Measurements from ENCODE around the gene CACNA1H. TPM values are rescaled to one million over a fixed set of nuclear protein-coding genes. Genes with fewer than 3 reads are reported as not detected.
"Not testable (repeated sequence)": the region's sequence is repeated elsewhere in the genome, so short reads cannot be mapped to it uniquely, and the experiment has no call there.

Gene CACNA1H
- total RNA-seq, 2 donors from 2014 or later = 0.48 to 0.79 TPM

GRCh38 chr16:1194665-1195392 lies 41.9 kb downstream of the CACNA1H start:
- peak in 1 of 2 donors; percentile 53 for ATAC-seq (replicated peaks in 1 of 2)

GRCh38 chr16:1195393-1195666 lies 42.4 kb downstream of the CACNA1H start:
- no peak for DNase-seq
- no peak overlapping the region for H3K27ac Mint-ChIP-seq
- no peaks in the 10 kb centered on the region for H3K4me1 Mint-ChIP-seq (ENCODE audit: low read depth)
- H3K36me3 Mint-ChIP-seq (ENCODE audit: insufficient read depth in 2 of 2) = no peaks in the 10 kb centered on the region
- H3K27me3 Mint-ChIP-seq (ENCODE audit: low read depth) = no peaks in the 10 kb centered on the region
- H3K9me3 Mint-ChIP-seq = peaks cover 0 to 2% of the 10 kb centered on the region in 2 donors
- ATAC-seq (replicated peaks in 1 of 2) = no peak
- H3K4me3 Mint-ChIP-seq = no peak overlapping the region

More at GRCh38 chr16:1194665-1195392, 41.9 kb downstream of the CACNA1H start:
- Mint-ChIP-seq H3K4me1 (ENCODE audit: low read depth) (no peaks in the 10 kb centered on the region), H3K27ac (no peak overlapping the region), H3K36me3 (ENCODE audit: insufficient read depth in 2 of 2) (no peaks in the 10 kb centered on the region), H3K4me3 (no peak overlapping the region), H3K9me3 (peaks cover 0 to 2% of the 10 kb centered on the region in 2 donors), H3K27me3 (ENCODE audit: low read depth) (no peaks in the 10 kb centered on the region)
- peak; percentile 33 to 34 for DNase-seq

GRCh38 chr16:1196494-1196893 lies 43.6 kb downstream of the CACNA1H start:
- Mint-ChIP-seq H3K27ac (no peak overlapping the region), H3K4me1 (ENCODE audit: low read depth) (no peaks in the 10 kb centered on the region), H3K4me3 (no peak overlapping the region), H3K27me3 (ENCODE audit: low read depth) (no peaks in the 10 kb centered on the region), H3K9me3 (peaks cover 0 to 2% of the 10 kb centered on the region in 2 donors), H3K36me3 (ENCODE audit: insufficient read depth in 2 of 2) (no peaks in the 10 kb centered on the region)
- no peak for DNase-seq
- ATAC-seq (replicated peaks in 1 of 2) = no peak

GRCh38 chr16:1197237-1197866 lies 44.4 kb downstream of the CACNA1H start:
- H3K36me3 Mint-ChIP-seq (ENCODE audit: insufficient read depth in 2 of 2) = no peaks in the 10 kb centered on the region
- peaks cover 0 to 2% of the 10 kb centered on the region in 2 donors for H3K9me3 Mint-ChIP-seq
- no peaks in the 10 kb centered on the region for H3K27me3 Mint-ChIP-seq (ENCODE audit: low read depth)
- DNase-seq = no peak
- ATAC-seq (replicated peaks in 1 of 2) = no peak
- H3K4me1 Mint-ChIP-seq (ENCODE audit: low read depth) = no peaks in the 10 kb centered on the region
- no peak overlapping the region for H3K4me3 Mint-ChIP-seq
- H3K27ac Mint-ChIP-seq = no peak overlapping the region

GRCh38 chr16:1198194-1198593 lies 45.3 kb downstream of the CACNA1H start:
- H3K4me3 Mint-ChIP-seq = no peak overlapping the region
- DNase-seq (no peak), ATAC-seq (replicated peaks in 1 of 2) (no peak)
- H3K9me3 Mint-ChIP-seq = peaks cover 0 to 2% of the 10 kb centered on the region in 2 donors
- no peaks in the 10 kb centered on the region for H3K36me3 Mint-ChIP-seq (ENCODE audit: insufficient read depth in 2 of 2)
- H3K27ac Mint-ChIP-seq = no peak overlapping the region
- no peaks in the 10 kb centered on the region for H3K4me1 Mint-ChIP-seq (ENCODE audit: low read depth)
- H3K27me3 Mint-ChIP-seq (ENCODE audit: low read depth) = no peaks in the 10 kb centered on the region

GRCh38 chr16:1198671-1199346 lies 45.9 kb downstream of the CACNA1H start:
- DNase-seq = peak in 1 of 2 donors; percentile 9
- not testable (repeated sequence) for H3K4me3 Mint-ChIP-seq; H3K4me1 Mint-ChIP-seq (ENCODE audit: low read depth); ATAC-seq (replicated peaks in 1 of 2); H3K27ac Mint-ChIP-seq; H3K36me3 Mint-ChIP-seq (ENCODE audit: insufficient read depth in 2 of 2); H3K9me3 Mint-ChIP-seq; H3K27me3 Mint-ChIP-seq (ENCODE audit: low read depth)

- Mint-ChIP-seq H3K36me3 (ENCODE audit: insufficient read depth in 2 of 2) (no peaks in the 10 kb centered on the region), H3K4me1 (ENCODE audit: low read depth) (no peaks in the 10 kb centered on the region), H3K27me3 (ENCODE audit: low read depth) (no peaks in the 10 kb centered on the region), H3K4me3 (no peak overlapping the region), H3K9me3 (peaks cover 0 to 2% of the 10 kb centered on the region in 2 donors), H3K27ac (no peak overlapping the region)
- peak in 1 of 2 donors; percentile 32 for ATAC-seq (replicated peaks in 1 of 2)
- peak in 1 of 2 donors; percentile 8 for DNase-seq
Measured at GRCh38 chr16:1199347-1200013, 46.6 kb downstream of the CACNA1H start.

GRCh38 chr16:1200014-1200627 lies 47.2 kb downstream of the CACNA1H start:
- Mint-ChIP-seq H3K27ac (no peak overlapping the region), H3K27me3 (ENCODE audit: low read depth) (no peaks in the 10 kb centered on the region), H3K4me3 (no peak overlapping the region), H3K4me1 (ENCODE audit: low read depth) (no peaks in the 10 kb centered on the region), H3K36me3 (ENCODE audit: insufficient read depth in 2 of 2) (no peaks in the 10 kb centered on the region), H3K9me3 (peaks cover 0 to 2% of the 10 kb centered on the region in 2 donors)
- DNase-seq (no peak), ATAC-seq (replicated peaks in 1 of 2) (no peak)

- H3K9me3 Mint-ChIP-seq = peaks cover 0 to 2% of the 10 kb centered on the region in 2 donors
- no peaks in the 10 kb centered on the region for H3K36me3 Mint-ChIP-seq (ENCODE audit: insufficient read depth in 2 of 2)
- no peak overlapping the region for H3K4me3 Mint-ChIP-seq
- no peaks in the 10 kb centered on the region for H3K27me3 Mint-ChIP-seq (ENCODE audit: low read depth)
- no peak for ATAC-seq (replicated peaks in 1 of 2)
- H3K27ac Mint-ChIP-seq = no peak overlapping the region
- no peak for DNase-seq
- H3K4me1 Mint-ChIP-seq (ENCODE audit: low read depth) = no peaks in the 10 kb centered on the region
Measured at GRCh38 chr16:1201444-1201843, 48.5 kb downstream of the CACNA1H start.

GRCh38 chr16:1202274-1202673 lies 49.4 kb downstream of the CACNA1H start:
- H3K27ac Mint-ChIP-seq = no peak overlapping the region
- H3K27me3 Mint-ChIP-seq (ENCODE audit: low read depth) = no peaks in the 10 kb centered on the region
- H3K9me3 Mint-ChIP-seq = peaks cover 0 to 2% of the 10 kb centered on the region in 2 donors
- DNase-seq (no peak), ATAC-seq (replicated peaks in 1 of 2) (no peak)
- H3K4me1 Mint-ChIP-seq (ENCODE audit: low read depth) = no peaks in the 10 kb centered on the region
- H3K4me3 Mint-ChIP-seq = no peak overlapping the region
- H3K36me3 Mint-ChIP-seq (ENCODE audit: insufficient read depth in 2 of 2) = no peaks in the 10 kb centered on the region

- no peak overlapping the region for H3K27ac Mint-ChIP-seq
Measured at GRCh38 chr16:1204933-1205332, 52.0 kb downstream of the CACNA1H start.

GRCh38 chr16:1206326-1206725 lies 53.4 kb downstream of the CACNA1H start:
- no peak overlapping the region for H3K27ac Mint-ChIP-seq
- H3K36me3 Mint-ChIP-seq (ENCODE audit: insufficient read depth in 2 of 2) = no peaks in the 10 kb centered on the region
- H3K4me1 Mint-ChIP-seq (ENCODE audit: low read depth) = peaks cover 5% of the 10 kb centered on the region
- no peaks in the 10 kb centered on the region for H3K9me3 Mint-ChIP-seq
- no peak overlapping the region for H3K4me3 Mint-ChIP-seq
- no peak for DNase-seq
- ATAC-seq (replicated peaks in 1 of 2) = no peak
- H3K27me3 Mint-ChIP-seq (ENCODE audit: low read depth) = no peaks in the 10 kb centered on the region

More at GRCh38 chr16:1204933-1205332, 52.0 kb downstream of the CACNA1H start:
- H3K36me3 Mint-ChIP-seq (ENCODE audit: insufficient read depth in 2 of 2) = no peaks in the 10 kb centered on the region
- peaks cover 5% of the 10 kb centered on the region for H3K4me1 Mint-ChIP-seq (ENCODE audit: low read depth)
- H3K9me3 Mint-ChIP-seq = no peaks in the 10 kb centered on the region
- ATAC-seq (replicated peaks in 1 of 2) (no peak), DNase-seq (no peak)
- H3K4me3 Mint-ChIP-seq = no peak overlapping the region
- H3K27me3 Mint-ChIP-seq (ENCODE audit: low read depth) = no peaks in the 10 kb centered on the region

GRCh38 chr16:1206786-1207185 lies 53.9 kb downstream of the CACNA1H start:
- DNase-seq (no peak), ATAC-seq (replicated peaks in 1 of 2) (peak in 1 of 2 donors; percentile 32)
- H3K27ac Mint-ChIP-seq = no peak overlapping the region
- no peaks in the 10 kb centered on the region for H3K36me3 Mint-ChIP-seq (ENCODE audit: insufficient read depth in 2 of 2)
- H3K27me3 Mint-ChIP-seq (ENCODE audit: low read depth) = no peaks in the 10 kb centered on the region
- no peak overlapping the region for H3K4me3 Mint-ChIP-seq
- peaks cover 5% of the 10 kb centered on the region for H3K4me1 Mint-ChIP-seq (ENCODE audit: low read depth)
- H3K9me3 Mint-ChIP-seq = no peaks in the 10 kb centered on the region
